ENCODE measurements around the gene SMAP2. TPM values are rescaled to one million over a fixed set of nuclear protein-coding genes. Genes with fewer than 3 reads are reported as not detected.

SMAP2 gene
- total and polyA plus RNA-seq, 10 of the 15 experiments (the other 5 are each of a cell fraction or from before 2014, with no cell fraction given) = 33.4 to 177 (median 105) TPM

GRCh38 chr1:40361201-40361600 is 12.3 kb upstream of the SMAP2 start:
- ChIA-PET RAD21 (ENCODE audit: unreplicated experiment) (no interaction called here), CTCF (interaction anchor here (0.7 kb wide), 2 partner anchors 81 to 1075 kb away, joined by 3 to 5 read pairs; no protein-coding TSS in a partner anchor), POLR2A (no interaction called here), SMC1A (ENCODE audit: uncharacterized antibody, unreplicated experiment) (interaction anchor here (1.0 kb wide), 1 partner anchor 24 kb away, joined by 4 read pairs; no protein-coding TSS in a partner anchor)
- Histone ChIP-seq H4K20me1 (ENCODE audit: control insufficient read depth, insufficient read depth) (no peaks in the 10 kb centered on the region), H3K4me2 (ENCODE audit: control insufficient read depth, insufficient read depth) (no peak overlapping the region), H3K4me1 (ENCODE audit: control insufficient read depth, insufficient read depth, low read length) (no peaks in the 10 kb centered on the region; the same call in 1 of the 2 replicates), H3K79me2 (ENCODE audit: control insufficient read depth, insufficient read depth, low read length) (no peaks in the 10 kb centered on the region), H3K9ac (ENCODE audit: control insufficient read depth, insufficient read depth, low read length) (no peak overlapping the region), H3K9me3 (replicated peaks; ENCODE audit: control insufficient read depth, insufficient read depth, low read length) (peaks cover 5% of the 10 kb centered on the region; the same call in 2 of the 3 replicates), H3K36me3 (ENCODE audit: control insufficient read depth in 2 of 2, insufficient read depth in 2 of 2, low read length in 1 of 2) (no peaks in the 10 kb centered on the region), H3K4me3 (no peak overlapping the region), H2AFZ (ENCODE audit: control insufficient read depth, low read depth, low read length) (no peak overlapping the region), H3K27ac (ENCODE audit: control insufficient read depth, insufficient read depth) (no peak overlapping the region), H3K27me3 (replicated peaks in 1 of 2; ENCODE audit: control insufficient read depth in 2 of 2, insufficient read depth in 2 of 2, low read length in 1 of 2) (no peaks in the 10 kb centered on the region)
- in situ Hi-C loops (cut with MboI) = no loop called here
- intact Hi-C loops (cut with micrococcal nuclease; ENCODE audit: unreplicated experiment) = no loop called here
- FAIRE-seq (no peak), DNase-seq (ENCODE audit: low read depth, low spot score) (no peak), ATAC-seq (no peak)
- TF ChIP-seq ELK1 (IDR thresholded peaks at IDR 0.05; ENCODE audit: low read depth, low read length) = no peak
- no peak for TF ChIP-seq KDM1A (IDR thresholded peaks at IDR 0.05; ENCODE audit: borderline replicate concordance)
- no peak for TF ChIP-seq NKRF (conservative IDR thresholded peaks at IDR 0.05)
- no peak for TF ChIP-seq HDAC2 (IDR thresholded peaks at IDR 0.05)
- TF ChIP-seq STAT1 (conservative IDR thresholded peaks at IDR 0.05) = no peak
- TF ChIP-seq USF1 (IDR thresholded peaks at IDR 0.05; ENCODE audit: borderline replicate concordance, extremely low read length, insufficient read depth, low read depth, low read length) = no peak
- TF ChIP-seq WRNIP1 (IDR thresholded peaks at IDR 0.05; ENCODE audit: borderline replicate concordance, low read depth, low read length) = no peak
- no peak for TF ChIP-seq SMC3 (IDR thresholded peaks at IDR 0.05; ENCODE audit: borderline replicate concordance, low read length)
- TF ChIP-seq GABPA (IDR thresholded peaks at IDR 0.05; ENCODE audit: low read depth) = no peak
- TF ChIP-seq ZBTB40 (IDR thresholded peaks at IDR 0.05; ENCODE audit: borderline replicate concordance) = no peak
- 67% methylated on average over 1 of the region's 1 CpG for WGBS (ENCODE audit: insufficient coverage, insufficient replicate concordance, low lambda C conversion rate, missing lambda C conversion rate)
- BruUV-seq (replicated peaks) = no TSS peak

All from GM12878 (cell line).